Caco-2 (cell line): Measurements from ENCODE around the gene ACTN1. TPM values are rescaled to one million over a fixed set of nuclear protein-coding genes. Genes with fewer than 3 reads are reported as not detected.

Experiments used
- BruUV-seq: library from RNA; stranded (reverse); fragments of 400-500 nt; replicated peaks from 2 replicates; lab custom pipeline; 2021; lab: Mats Ljungman, UMichigan
- CTCF ChIA-PET: fragments of 300-600 bp; sonication (Branson Sonifier 250); formaldehyde crosslinking; loops from one replicate; lab custom pipeline; 2022; ENCODE audit warnings: antibody characterized with exemption; lab: Charles Lee
- POLR2A ChIA-PET: fragments of 300-600 bp; sonication (Branson Sonifier 250); formaldehyde crosslinking; loops from one replicate; lab custom pipeline; 2022; ENCODE audit warnings: antibody characterized with exemption; lab: Charles Lee
- DNase-seq, 2 experiments: peaks; one replicate each; pipeline versions ENCODE4 v3.0.0 to v3.0.0-alpha.2; 2020 to 2022
- H3K27me3 ChIP-seq: replicated peaks from 2 replicates; pipeline ENCODE4 v1.6.0; 2011; ENCODE audit warnings: low read length; ENCODE audit not compliant: control insufficient read depth, insufficient read depth
- H3K36me3 ChIP-seq: 2 replicates; pipeline ENCODE4 v1.5.1; 2011; ENCODE audit warnings: low read length; ENCODE audit not compliant: control insufficient read depth, insufficient read depth
- H3K4me1 ChIP-seq: fragments of 250-450 bp; sonication (Bioruptor Pico); 2 replicates; pipeline ENCODE4 v1.5.1; 2020; ENCODE audit warnings: mild to moderate bottlenecking
- H3K4me3 ChIP-seq: 2 replicates; pipeline ENCODE4 v1.5.1; 2011; ENCODE audit warnings: low read depth, mild to moderate bottlenecking, control low read depth, low read length
- H3K9me3 ChIP-seq: fragments of 250-450 bp; sonication (Bioruptor Pico); 2 replicates; pipeline ENCODE4 v1.5.1; 2020; ENCODE audit warnings: mild to moderate bottlenecking, moderate library complexity
- H3K27ac Mint-ChIP-seq: one replicate; pipeline ENCODE4 v1.8.0; 2022; ENCODE audit warnings: mixed read lengths; ENCODE audit not compliant: unreplicated experiment
- H3K27me3 Mint-ChIP-seq: one replicate; pipeline ENCODE4 v1.8.0; 2022; ENCODE audit warnings: mixed read lengths; ENCODE audit not compliant: insufficient read depth, unreplicated experiment
- H3K36me3 Mint-ChIP-seq: one replicate; pipeline ENCODE4 v1.8.0; 2022; ENCODE audit warnings: mild to moderate bottlenecking, mixed read lengths; ENCODE audit not compliant: insufficient read depth, unreplicated experiment
- H3K4me1 Mint-ChIP-seq: one replicate; pipeline ENCODE4 v1.8.0; 2022; ENCODE audit warnings: low read depth, mixed read lengths; ENCODE audit not compliant: unreplicated experiment
- H3K4me3 Mint-ChIP-seq: one replicate; pipeline ENCODE4 v1.8.0; 2022; ENCODE audit warnings: mild to moderate bottlenecking, moderate library complexity, mixed read lengths; ENCODE audit not compliant: unreplicated experiment
- H3K9me3 Mint-ChIP-seq: one replicate; pipeline ENCODE4 v1.8.0; 2022; ENCODE audit warnings: mixed read lengths; ENCODE audit not compliant: unreplicated experiment
- intact Hi-C: fragments of 100-400 bp; cut with micrococcal nuclease; formaldehyde crosslinking; loops from one replicate; pipeline ENCODE4 v1.10.0; 2022; ENCODE audit not compliant: unreplicated experiment
- total RNA-seq: library from RNA; stranded (reverse); gene quantifications from 2 replicates; pipeline ENCODE4 v1.2.3, GENCODE V29; 2022
- TF ChIP-seq, protein P1 (sequence below), 2 experiments: fragments of 200-600 bp in 1 of 2; IDR thresholded peaks; 1 replicate in 1 of 2; 2 replicates in 1 of 2; pipeline versions ENCODE4 v1.5.1 to v1.8.0; 2011 to 2022; ENCODE audit warnings: antibody characterized with exemption in 1 of 2, control low read depth in 1 of 2, inconsistent platforms in 1 of 2, low read depth in 1 of 2, low read length in 1 of 2, mild to moderate bottlenecking in 1 of 2, moderate library complexity in 1 of 2; ENCODE audit not compliant: insufficient read depth in 1 of 2, severe bottlenecking in 1 of 2, unreplicated experiment in 1 of 2

Gene ACTN1
- total RNA-seq, 1 experiment from 2014 or later: 170 TPM

DNA sequence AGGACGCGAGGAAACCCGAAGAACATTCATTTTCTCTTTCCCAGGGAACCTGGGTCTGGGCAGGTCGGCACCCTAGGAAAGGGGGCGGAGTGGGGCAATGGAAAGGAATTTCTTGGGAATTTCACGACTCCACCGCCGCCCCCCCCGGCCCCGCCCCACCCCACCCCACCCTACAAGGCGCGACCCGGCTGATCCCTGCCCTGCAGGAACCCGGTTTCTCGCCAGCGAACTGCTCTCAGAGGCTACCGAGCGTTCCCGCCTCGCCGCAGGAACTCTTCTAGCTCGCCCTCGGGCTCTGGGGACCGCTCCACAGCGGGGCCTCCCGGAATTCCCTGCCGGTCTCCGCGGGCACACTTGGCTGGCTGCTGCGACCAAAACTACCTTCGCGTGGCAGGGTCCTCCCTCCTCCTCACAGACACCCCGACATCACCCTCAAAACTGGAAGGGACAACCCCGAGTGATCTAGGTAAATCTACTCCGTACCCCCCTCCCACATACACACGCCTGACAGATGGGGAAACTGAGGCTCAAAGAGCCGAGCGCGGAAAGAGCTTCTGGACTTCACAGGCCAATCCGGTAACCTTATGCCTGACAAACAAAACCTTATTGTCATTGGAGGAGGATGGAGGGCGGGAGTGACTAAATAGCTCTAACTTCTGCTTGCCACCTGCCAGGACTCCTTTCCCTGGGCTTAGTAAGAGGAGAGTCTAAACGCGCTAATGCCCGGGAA is 785 bp upstream of the ACTN1 start:
- H3K4me3 ChIP-seq: peak overlapping the region; percentile 96
- intact Hi-C loops: loop anchor here (1.0 to 5.0 kb wide), 6 partner anchors 42 to 188 kb away; partner anchors contain the start of gene ZFP36L1
- TF ChIP-seq, protein P1, sequence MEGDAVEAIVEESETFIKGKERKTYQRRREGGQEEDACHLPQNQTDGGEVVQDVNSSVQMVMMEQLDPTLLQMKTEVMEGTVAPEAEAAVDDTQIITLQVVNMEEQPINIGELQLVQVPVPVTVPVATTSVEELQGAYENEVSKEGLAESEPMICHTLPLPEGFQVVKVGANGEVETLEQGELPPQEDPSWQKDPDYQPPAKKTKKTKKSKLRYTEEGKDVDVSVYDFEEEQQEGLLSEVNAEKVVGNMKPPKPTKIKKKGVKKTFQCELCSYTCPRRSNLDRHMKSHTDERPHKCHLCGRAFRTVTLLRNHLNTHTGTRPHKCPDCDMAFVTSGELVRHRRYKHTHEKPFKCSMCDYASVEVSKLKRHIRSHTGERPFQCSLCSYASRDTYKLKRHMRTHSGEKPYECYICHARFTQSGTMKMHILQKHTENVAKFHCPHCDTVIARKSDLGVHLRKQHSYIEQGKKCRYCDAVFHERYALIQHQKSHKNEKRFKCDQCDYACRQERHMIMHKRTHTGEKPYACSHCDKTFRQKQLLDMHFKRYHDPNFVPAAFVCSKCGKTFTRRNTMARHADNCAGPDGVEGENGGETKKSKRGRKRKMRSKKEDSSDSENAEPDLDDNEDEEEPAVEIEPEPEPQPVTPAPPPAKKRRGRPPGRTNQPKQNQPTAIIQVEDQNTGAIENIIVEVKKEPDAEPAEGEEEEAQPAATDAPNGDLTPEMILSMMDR (IDR thresholded peaks at IDR 0.05; ENCODE audit: insufficient read depth in 1 of 2, low read depth in 1 of 2, low read length in 1 of 2, severe bottlenecking in 1 of 2, unreplicated experiment in 1 of 2): no peak
- H3K36me3 Mint-ChIP-seq: peaks cover 15% of the 10 kb centered on the region
- no peaks in the 10 kb centered on the region for H3K27me3 Mint-ChIP-seq
- H3K4me3 Mint-ChIP-seq: peak overlapping the region; percentile 98
- H3K4me1 ChIP-seq: peaks cover 33% of the 10 kb centered on the region
- TSS peak; percentile 70 for BruUV-seq
- H3K27me3 ChIP-seq: no peaks in the 10 kb centered on the region
- no peaks in the 10 kb centered on the region for H3K9me3 Mint-ChIP-seq
- H3K9me3 ChIP-seq: no peaks in the 10 kb centered on the region
- H3K4me1 Mint-ChIP-seq: peaks cover 33% of the 10 kb centered on the region
- peak; percentile 29 to 72 for DNase-seq
- H3K36me3 ChIP-seq: no peaks in the 10 kb centered on the region; the same call in 1 of the 2 replicates
- POLR2A ChIA-PET: interaction anchor here (0.5 to 1.6 kb wide), 2 partner anchors 55 to 418 kb away, joined by 4 to 6 read pairs; partner anchors contain the start of gene ERH
- H3K27ac Mint-ChIP-seq: peak overlapping the region; percentile 84
- CTCF ChIA-PET: interaction anchor here (0.8 to 1.4 kb wide), 7 partner anchors 14 to 122 kb away, joined by 3 to 5 read pairs (median 4); no protein-coding TSS in a partner anchor

DNA sequence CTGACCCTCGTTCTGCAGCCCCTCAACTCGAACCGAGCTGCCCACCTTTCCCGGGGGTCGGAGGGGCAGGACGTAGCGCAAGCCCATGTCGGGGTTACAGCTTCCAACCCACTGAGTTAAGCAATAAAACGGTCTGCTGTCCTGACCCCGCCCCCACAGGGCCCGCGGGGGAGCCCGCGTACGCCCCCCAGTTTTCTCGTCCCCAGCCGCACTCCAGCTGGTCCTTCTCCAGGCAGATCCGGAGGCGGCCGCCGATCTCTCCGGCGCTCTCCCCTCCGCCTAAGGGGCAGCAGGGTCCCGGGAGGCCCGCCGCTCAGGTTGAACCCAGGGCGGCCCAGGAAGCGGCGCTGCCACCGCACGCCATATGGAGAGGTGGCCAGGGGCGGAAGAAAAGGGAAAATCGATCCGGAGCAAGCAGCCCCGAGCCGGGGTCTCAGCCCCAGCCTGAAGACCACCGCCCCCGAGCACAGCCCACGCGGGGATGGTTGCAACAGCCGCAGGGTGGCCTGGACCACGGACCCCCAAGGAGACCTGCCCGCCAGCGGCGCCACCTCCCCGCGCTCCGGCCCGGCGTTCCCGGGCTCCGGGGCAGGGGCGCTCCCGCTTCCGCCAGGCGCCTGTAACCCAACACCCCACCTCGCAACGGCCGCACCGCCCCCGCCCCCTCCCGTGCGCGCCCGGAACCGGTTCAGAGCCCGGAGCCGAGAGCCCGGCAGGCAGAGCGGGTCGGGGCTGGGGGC is 760 bp downstream of the ACTN1 start:
- Histone ChIP-seq H3K9me3 (no peaks in the 10 kb centered on the region), H3K4me3 (peak overlapping the region; percentile 96), H3K4me1 (peaks cover 33% of the 10 kb centered on the region), H3K27me3 (no peaks in the 10 kb centered on the region), H3K36me3 (peaks cover 2% of the 10 kb centered on the region)
- ChIA-PET POLR2A (interaction anchor here (1.0 kb wide), 1 partner anchor 37 kb away, joined by 3 read pairs; no protein-coding TSS in a partner anchor), CTCF (interaction anchor here (1.8 kb wide), 1 partner anchor 67 kb away, joined by 4 read pairs; no protein-coding TSS in a partner anchor)
- peaks cover 30% of the 10 kb centered on the region for H3K36me3 Mint-ChIP-seq
- H3K4me1 Mint-ChIP-seq: peaks cover 38% of the 10 kb centered on the region
- intact Hi-C loops: loop anchor here (2.0 to 5.0 kb wide), 4 partner anchors 66 to 186 kb away; partner anchors contain the start of gene ZFP36L1
- no TSS peak for BruUV-seq
- DNase-seq: peak; percentile 72 to 84
- peak overlapping the region; percentile 84 for H3K27ac Mint-ChIP-seq
- no peaks in the 10 kb centered on the region for H3K9me3 Mint-ChIP-seq
- TF ChIP-seq, protein P1 (IDR thresholded peaks at IDR 0.05; ENCODE audit: insufficient read depth in 1 of 2, low read depth in 1 of 2, low read length in 1 of 2, severe bottlenecking in 1 of 2, unreplicated experiment in 1 of 2): no peak
- H3K27me3 Mint-ChIP-seq: no peaks in the 10 kb centered on the region
- H3K4me3 Mint-ChIP-seq: peak overlapping the region; percentile 98

- peak overlapping the region; percentile 98 for H3K4me3 Mint-ChIP-seq
- H3K36me3 ChIP-seq: peaks cover 2% of the 10 kb centered on the region
- H3K36me3 Mint-ChIP-seq: peaks cover 36% of the 10 kb centered on the region
- H3K4me1 ChIP-seq: peaks cover 33% of the 10 kb centered on the region
- no peaks in the 10 kb centered on the region for H3K9me3 ChIP-seq
- H3K4me3 ChIP-seq: peak overlapping the region; percentile 96
- H3K27me3 ChIP-seq: no peaks in the 10 kb centered on the region
- peak; percentile 64 to 68 for DNase-seq
- H3K27ac Mint-ChIP-seq: peak overlapping the region; percentile 84
- H3K9me3 Mint-ChIP-seq: no peaks in the 10 kb centered on the region
- no peaks in the 10 kb centered on the region for H3K27me3 Mint-ChIP-seq
- ChIA-PET CTCF (interaction anchor here (1.0 to 1.8 kb wide), 2 partner anchors 66 to 124 kb away, joined by 3 to 4 read pairs; no protein-coding TSS in a partner anchor), POLR2A (interaction anchor here (0.5 to 1.0 kb wide), 2 partner anchors 36 to 37 kb away, joined by 3 to 9 read pairs; no protein-coding TSS in a partner anchor)
- no TSS peak for BruUV-seq
- H3K4me1 Mint-ChIP-seq: peaks cover 38% of the 10 kb centered on the region
- TF ChIP-seq, protein P1 (IDR thresholded peaks at IDR 0.05; ENCODE audit: insufficient read depth in 1 of 2, low read depth in 1 of 2, low read length in 1 of 2, severe bottlenecking in 1 of 2, unreplicated experiment in 1 of 2): no peak
- intact Hi-C loops: loop anchor here (2.0 to 5.0 kb wide), 4 partner anchors 65 to 185 kb away; partner anchors contain the start of gene ZFP36L1
These were observed 1.4 kb downstream of the ACTN1 start for GRCh38 chr14:68977718-68978171.
